HCT116 (cell line): ENCODE data around the gene PRKAA2.

ENCODE experiments used
- ATF3 ChIP-seq: IDR thresholded peaks from 2 replicates; pipeline ENCODE4 v1.6.1; 2012
- CBX3 ChIP-seq: IDR thresholded peaks from 2 replicates; pipeline ENCODE4 v1.6.1; 2012; ENCODE audit warnings: low read depth
- CTCF ChIP-seq, 3 experiments: fragments of 200-600 bp in 1 of 3; sonication (generic) in 1 of 3; IDR thresholded peaks in 2 of 3; conservative IDR thresholded peaks in 1 of 3; 2 replicates each; pipeline ENCODE4 v1.5.1; 2012 to 2017; ENCODE audit warnings: low read depth in 2 of 3, low read length in 2 of 3, antibody characterized with exemption in 1 of 3, borderline replicate concordance in 1 of 3, control low read depth in 1 of 3, mild to moderate bottlenecking in 1 of 3, mixed read lengths in 1 of 3, mixed run types in 1 of 3, moderate library complexity in 1 of 3; ENCODE audit not compliant: insufficient read depth in 1 of 3
- EZH2phosphoT487 ChIP-seq: fragments of 200-600 bp; IDR thresholded peaks from 2 replicates; pipeline ENCODE4 v1.6.1; 2018; ENCODE audit warnings: antibody characterized with exemption, borderline replicate concordance
- MAX ChIP-seq: IDR thresholded peaks from 2 replicates; pipeline ENCODE4 v1.6.1; 2012
- POLR2A ChIP-seq: IDR thresholded peaks from 2 replicates; pipeline ENCODE4 v1.7.0; 2011; ENCODE audit warnings: borderline replicate concordance; ENCODE audit not compliant: insufficient read depth, insufficient read length; ENCODE audit errors: extremely low read depth
- POLR2AphosphoS5 ChIP-seq: IDR thresholded peaks from 2 replicates; pipeline ENCODE4 v1.6.1; 2011; ENCODE audit warnings: mild to moderate bottlenecking, low read depth, low read length, moderate library complexity
- RAD21 ChIP-seq: IDR thresholded peaks from 2 replicates; pipeline ENCODE4 v1.6.1; 2012; ENCODE audit warnings: low read depth, mild to moderate bottlenecking
- SP1 ChIP-seq: IDR thresholded peaks from 2 replicates; pipeline ENCODE4 v1.6.1; 2012; ENCODE audit warnings: low read depth
- SRF ChIP-seq: IDR thresholded peaks from 2 replicates; pipeline ENCODE4 v1.6.1; 2012; ENCODE audit warnings: low read depth
- TCF7L2 ChIP-seq: IDR thresholded peaks from 2 replicates; pipeline ENCODE4 v1.7.0; 2011; ENCODE audit warnings: borderline replicate concordance, inconsistent platforms; ENCODE audit not compliant: insufficient read depth, insufficient read length; ENCODE audit errors: extremely low read depth
- ZBTB33 ChIP-seq: IDR thresholded peaks from 2 replicates; pipeline ENCODE4 v1.6.1; 2011; ENCODE audit warnings: mild to moderate bottlenecking, low read length, moderate library complexity; ENCODE audit not compliant: insufficient replicate concordance; ENCODE audit errors: extremely low read depth

GRCh38 chr1:56671085-56671484 is 26.0 kb downstream of the PRKAA2 start:
- TF ChIP-seq CTCF (IDR thresholded peaks at IDR 0.05 in 2 of 3, conservative IDR thresholded peaks at IDR 0.05 in 1 of 3; ENCODE audit: borderline replicate concordance in 1 of 3, insufficient read depth in 1 of 3, low read depth in 2 of 3, low read length in 2 of 3) (no peak), TCF7L2 (no peak), ATF3 (no peak), ZBTB33 (no peak), RAD21 (no peak), POLR2AphosphoS5 (no peak), CBX3 (no peak), EZH2phosphoT487 (no peak), SRF (no peak), MAX (no peak), SP1 (no peak), POLR2A (no peak)
